HG02623 (cell line): ENCODE data around the gene CSH2.
A peak's percentile ranks its signal among the peaks of the same experiment; 100 is the strongest.

Experiments used
- ATAC-seq: cut with Tn5 transposase; IDR thresholded peaks from one replicate; pipeline ENCODE4 v1.9.1; 2021; ENCODE audit warnings: moderate library complexity; ENCODE audit not compliant: unreplicated experiment

Gene CSH2

GRCh38 chr17:63834431-63835166, 38.9 kb downstream of the CSH2 start:
- no peak for ATAC-seq

- ATAC-seq: no peak
Measured at GRCh38 chr17:63833741-63834373, 39.6 kb downstream of the CSH2 start.

- ATAC-seq: no peak
Measured at GRCh38 chr17:63833026-63833740, 40.3 kb downstream of the CSH2 start.

GRCh38 chr17:63832455-63832854, 41.0 kb downstream of the CSH2 start:
- no peak for ATAC-seq

- ATAC-seq: no peak
Measured at GRCh38 chr17:63832014-63832413, 41.5 kb downstream of the CSH2 start.

GRCh38 chr17:63831505-63831904, 42.0 kb downstream of the CSH2 start:
- ATAC-seq: no peak

GRCh38 chr17:63830904-63831491, 42.5 kb downstream of the CSH2 start:
- no peak for ATAC-seq

- ATAC-seq: no peak
Measured at GRCh38 chr17:63830278-63830677, 43.2 kb downstream of the CSH2 start.

- ATAC-seq: no peak
Measured at GRCh38 chr17:63828936-63829335, 44.5 kb downstream of the CSH2 start.

- no peak for ATAC-seq
Measured at GRCh38 chr17:63827801-63828221, 45.7 kb downstream of the CSH2 start.

GRCh38 chr17:63827002-63827800, 46.3 kb downstream of the CSH2 start, which contains the start of the genes FTSJ3 and PSMC5:
TSS of gene FTSJ3 (minus strand) at chr17:63827663. CDS start at chr17:63826902, 761 bp downstream.
TSS of gene PSMC5 (plus strand) at chr17:63827431. CDS start at chr17:63827491, 60 bp downstream.
- peak; percentile 93 for ATAC-seq

- no peak for ATAC-seq
Measured at GRCh38 chr17:63826468-63827001, 46.9 kb downstream of the CSH2 start.

- ATAC-seq: no peak
Measured at GRCh38 chr17:63824362-63824761, 49.1 kb downstream of the CSH2 start.

GRCh38 chr17:63823659-63824331, 49.7 kb downstream of the CSH2 start:
- ATAC-seq: no peak

- ATAC-seq: no peak
Measured at GRCh38 chr17:63822537-63822936, 50.9 kb downstream of the CSH2 start.
